GM23248 (cell line): Measurements from ENCODE around the gene SYNE2.

ENCODE experiments used
- EZH2 ChIP-seq: fragments of 200-600 bp; sonication (generic); IDR thresholded peaks from 2 replicates; pipeline ENCODE4 v1.6.1; 2018; ENCODE audit warnings: antibody characterized with exemption, mild to moderate bottlenecking; ENCODE audit not compliant: insufficient read depth, poor library complexity, severe bottlenecking
- EZH2phosphoT487 ChIP-seq: fragments of 200-600 bp; sonication (generic); IDR thresholded peaks from 2 replicates; pipeline ENCODE4 v1.6.1; 2018; ENCODE audit warnings: antibody characterized with exemption, moderate library complexity, mild to moderate bottlenecking, low read depth; ENCODE audit not compliant: insufficient read depth

GRCh38 chr14:64053694-64054669, 201.2 kb downstream of the SYNE2 start:
- TF ChIP-seq EZH2phosphoT487 (no peak), EZH2 (no peak)
